NCI-H1092 treated with DMSO at 0.1 percent for 48 hours (cell line): ENCODE data around the gene VRK3.
A peak's percentile ranks its signal among the peaks of the same experiment; 100 is the strongest.

Experiments
- DNase-seq: peaks from one replicate; lab custom pipeline; 2025; lab: John Stamatoyannopoulos, UW

VRK3 gene

GRCh38 chr19:49930483-49931011, 94.6 kb downstream of the VRK3 start:
- no peak for DNase-seq

GRCh38 chr19:49929611-49930482, 95.3 kb downstream of the VRK3 start:
- DNase-seq, result peak; percentile 94

GRCh38 chr19:49929121-49929610, 96.0 kb downstream of the VRK3 start, which contains the start of the genes ATF5 and NUP62:
Gene ATF5, plus strand, starts transcription at chr19:49929205. Its CDS starts 1,646 bp downstream, at chr19:49930851.
Gene NUP62, minus strand, starts transcription at chr19:49929504. Its CDS starts 19,697 bp downstream, at chr19:49909807.
- DNase-seq, result peak; percentile 93

- no peak for DNase-seq
Observed at GRCh38 chr19:49927526-49928264, 97.5 kb downstream of the VRK3 start.

- no peak for DNase-seq
Observed at GRCh38 chr19:49926515-49926914, 98.7 kb downstream of the VRK3 start.
